GM18868 (cell line): ENCODE results near the gene XG.

Experiments
- ATAC-seq: cut with Tn5 transposase; IDR thresholded peaks from one replicate; pipeline ENCODE4 v1.9.1; 2021; ENCODE audit warnings: mild to moderate bottlenecking, moderate library complexity; ENCODE audit not compliant: unreplicated experiment

The XG gene

DNA sequence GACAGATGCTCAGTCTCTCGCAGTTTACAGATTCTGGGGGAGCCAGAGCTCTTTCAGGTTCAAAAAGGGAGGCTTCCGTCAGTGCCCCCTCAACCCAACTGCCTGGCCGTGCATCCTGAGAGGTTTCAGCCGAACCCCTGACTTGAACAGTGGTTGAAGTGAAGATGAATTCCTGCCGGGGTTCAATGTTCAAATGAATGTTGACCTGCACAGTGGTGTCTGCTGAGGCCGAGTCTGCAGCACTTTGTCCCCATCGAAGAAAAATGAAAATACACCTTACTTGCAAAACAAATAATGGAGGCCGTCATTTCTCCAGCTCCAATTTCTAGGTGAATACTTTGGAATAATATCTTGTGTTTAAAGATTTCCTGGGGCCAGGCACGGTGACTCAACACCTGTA, 110.6 kb downstream of the XG start:
- no peak for ATAC-seq

DNA sequence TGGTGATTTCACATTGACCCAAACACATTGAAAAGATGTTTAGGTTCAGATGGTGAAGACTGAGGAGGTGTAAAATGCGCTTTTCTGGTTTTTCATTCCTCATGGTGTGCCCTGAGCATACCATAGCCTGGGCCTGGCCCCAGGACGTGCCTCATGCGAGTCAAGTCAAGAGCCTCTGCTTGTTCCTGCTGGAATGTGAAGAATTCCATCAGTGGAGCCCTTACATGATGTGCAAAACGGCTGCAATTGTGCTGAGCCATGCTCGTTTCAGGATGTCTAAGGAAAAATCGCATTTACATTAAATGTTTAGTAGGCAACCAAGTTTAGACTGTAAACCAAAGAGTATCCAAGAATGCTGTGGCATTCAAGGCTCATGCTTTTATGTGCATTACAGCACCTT, 111.8 kb downstream of the XG start:
- ATAC-seq = no peak
